HG02870 (cell line): Measurements from ENCODE around the gene OR4F15.

ENCODE experiments used
- ATAC-seq: cut with Tn5 transposase; IDR thresholded peaks from one replicate; pipeline ENCODE4 v1.9.1; 2021; ENCODE audit warnings: mild to moderate bottlenecking, moderate library complexity; ENCODE audit not compliant: unreplicated experiment

OR4F15 gene

GRCh38 chr15:101803676-101804075 is 8.3 kb upstream of the OR4F15 start:
- ATAC-seq, result no peak

GRCh38 chr15:101804375-101804774 is 7.6 kb upstream of the OR4F15 start:
- ATAC-seq, result no peak

- no peak for ATAC-seq
Measured at GRCh38 chr15:101804941-101805340, 7.1 kb upstream of the OR4F15 start.

GRCh38 chr15:101805605-101806345 is 6.2 kb upstream of the OR4F15 start:
- ATAC-seq, result no peak

GRCh38 chr15:101807345-101807945 is 4.6 kb upstream of the OR4F15 start:
- no peak for ATAC-seq

- no peak for ATAC-seq
Measured at GRCh38 chr15:101808201-101808600, 3.8 kb upstream of the OR4F15 start.

GRCh38 chr15:101810456-101810855 is 1.5 kb upstream of the OR4F15 start:
- ATAC-seq, result no peak

- no peak for ATAC-seq
Measured at GRCh38 chr15:101810876-101811275, 1.1 kb upstream of the OR4F15 start.

- ATAC-seq, result no peak
Measured at GRCh38 chr15:101813803-101814534, 2.0 kb downstream of the OR4F15 start.

- no peak for ATAC-seq
Measured at GRCh38 chr15:101820781-101821180, 8.8 kb downstream of the OR4F15 start.

GRCh38 chr15:101827257-101827656 is 15.3 kb downstream of the OR4F15 start:
- no peak for ATAC-seq

GRCh38 chr15:101828774-101829173 is 16.8 kb downstream of the OR4F15 start:
- no peak for ATAC-seq

- ATAC-seq, result no peak
Measured at GRCh38 chr15:101841656-101842055, 29.7 kb downstream of the OR4F15 start.

GRCh38 chr15:101844916-101845315 is 32.9 kb downstream of the OR4F15 start:
- no peak for ATAC-seq

- no peak for ATAC-seq
Measured at GRCh38 chr15:101852356-101852755, 40.4 kb downstream of the OR4F15 start.
